HG03571 (cell line): Measurements from ENCODE around the gene DNAJC21.
"Not testable (repeated sequence)": the region's sequence is repeated elsewhere in the genome, so short reads cannot be mapped to it uniquely, and the experiment has no call there.

Experiments
- ATAC-seq: cut with Tn5 transposase; IDR thresholded peaks from one replicate; pipeline ENCODE4 v1.9.1; 2021; ENCODE audit not compliant: unreplicated experiment

Gene DNAJC21

DNA sequence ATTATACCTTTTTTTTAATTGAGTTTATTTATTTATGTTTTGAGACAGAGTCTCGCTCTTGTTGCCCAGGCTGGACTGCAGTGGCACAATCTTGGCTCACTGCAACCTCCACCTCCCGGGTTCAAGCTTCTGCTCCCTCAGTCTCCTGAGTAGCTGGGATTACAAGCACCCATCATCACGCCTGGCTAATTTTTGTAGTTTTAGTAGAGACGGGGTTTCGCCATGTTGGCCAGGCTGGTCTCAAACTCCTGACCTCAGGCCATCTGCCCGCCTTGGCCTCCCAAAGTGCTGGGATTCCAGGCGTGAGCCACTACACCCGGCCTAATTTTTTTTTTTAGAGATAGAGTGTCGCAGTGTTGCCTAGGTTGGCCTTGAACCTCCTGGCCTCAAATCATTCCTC lies 6.1 kb upstream of the DNAJC21 start:
- not testable (repeated sequence) for ATAC-seq

GRCh38 chr5:34923694-34924461 lies 5.5 kb upstream of the DNAJC21 start:
- peak; percentile 65 for ATAC-seq

DNA sequence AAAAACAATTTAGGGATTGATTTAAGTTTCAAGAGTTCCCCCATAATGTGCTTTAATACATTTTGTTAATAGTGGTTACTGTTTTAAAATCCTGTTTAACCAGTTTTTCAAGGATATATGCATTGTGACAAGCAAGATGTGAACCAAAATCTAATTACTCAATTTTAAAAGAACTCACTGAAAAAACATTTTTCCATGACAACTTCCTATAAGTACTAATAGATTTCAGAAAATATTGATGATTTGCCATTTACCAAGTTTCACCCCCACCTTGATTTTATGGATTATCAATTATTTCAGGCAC lies 4.9 kb upstream of the DNAJC21 start:
- ATAC-seq: no peak

GRCh38 chr5:34926318-34926888 lies 3.0 kb upstream of the DNAJC21 start:
- ATAC-seq: no peak

- no peak for ATAC-seq
Measured at GRCh38 chr5:34927785-34928184, 1.6 kb upstream of the DNAJC21 start.

DNA sequence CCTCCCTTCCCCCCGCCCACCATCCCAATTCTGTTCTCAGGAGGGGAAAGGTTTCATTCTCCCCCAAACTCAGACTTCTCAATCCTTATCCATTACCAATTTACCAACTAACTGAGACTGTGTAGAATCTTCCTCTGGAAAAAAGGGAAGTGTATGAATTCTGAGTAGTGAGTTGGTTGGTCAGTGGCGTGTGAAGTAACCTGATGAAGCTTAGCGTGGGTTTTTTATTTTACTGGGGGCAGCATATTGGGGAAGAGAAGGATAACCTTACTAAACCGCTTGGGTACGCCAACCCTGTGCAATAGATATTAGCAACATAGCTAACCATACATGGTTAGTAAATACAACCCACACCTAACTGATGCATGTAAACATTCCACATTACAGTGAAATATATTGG lies 1.1 kb upstream of the DNAJC21 start:
- ATAC-seq: no peak

GRCh38 chr5:34929720-34930461 lies 532 bp downstream of the DNAJC21 start:
- ATAC-seq: peak; percentile 67

DNA sequence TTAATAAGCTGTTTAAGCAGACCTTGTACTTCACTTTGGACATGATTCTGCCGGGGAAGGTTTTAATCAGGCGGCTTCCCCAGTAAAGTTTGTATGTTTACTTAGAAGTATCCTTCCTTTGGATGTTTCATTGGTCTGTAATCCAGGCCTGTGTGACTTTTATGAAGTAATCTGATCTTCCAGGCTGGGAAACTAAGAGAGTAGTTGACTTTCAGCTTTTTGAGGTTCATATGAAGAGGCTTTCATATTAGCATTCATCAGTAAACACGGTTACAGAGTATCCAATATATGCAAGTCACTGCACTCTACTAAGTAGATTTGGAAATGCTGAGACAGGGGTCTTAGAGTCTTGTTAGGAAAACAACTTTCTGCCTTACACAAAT lies 1.1 kb downstream of the DNAJC21 start:
- no peak for ATAC-seq

DNA sequence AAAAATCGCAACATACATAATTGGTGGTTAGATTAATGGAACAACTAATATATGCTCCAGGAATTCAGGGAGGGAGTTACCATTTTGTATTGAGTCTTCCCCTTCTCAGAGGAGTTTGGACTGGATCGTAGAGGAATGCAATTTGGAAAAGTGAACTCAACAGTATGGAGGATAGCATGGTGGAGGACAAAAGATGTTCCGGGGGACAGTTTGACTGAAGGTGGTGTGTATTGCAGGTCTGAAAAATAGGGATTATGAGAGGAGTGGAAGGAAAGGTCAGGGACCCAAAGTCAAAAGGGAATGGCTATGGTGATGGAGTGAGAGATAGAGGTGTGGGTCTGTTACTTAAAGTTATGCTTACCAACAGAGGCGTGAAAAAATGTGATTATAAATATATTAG lies 1.5 kb downstream of the DNAJC21 start:
- no peak for ATAC-seq

DNA sequence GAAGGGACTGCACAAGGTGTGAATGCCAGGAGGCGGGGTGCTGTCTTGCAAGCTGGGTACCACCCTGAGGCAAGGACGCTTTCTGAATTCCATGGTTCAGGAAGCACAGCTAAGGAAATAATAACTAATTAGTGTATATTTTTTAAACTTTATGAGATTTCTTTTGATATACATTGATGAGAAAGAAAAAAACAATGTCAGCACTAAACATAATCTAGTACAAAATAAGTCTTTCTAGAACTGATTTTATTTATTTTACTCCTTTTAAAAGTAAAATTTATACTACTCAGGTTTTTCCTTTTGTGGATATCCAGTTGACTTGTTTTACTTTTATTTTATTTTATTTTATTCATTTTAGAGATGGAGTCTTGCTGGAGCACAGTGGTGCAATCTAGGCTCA lies 3.6 kb downstream of the DNAJC21 start:
- ATAC-seq: no peak

DNA sequence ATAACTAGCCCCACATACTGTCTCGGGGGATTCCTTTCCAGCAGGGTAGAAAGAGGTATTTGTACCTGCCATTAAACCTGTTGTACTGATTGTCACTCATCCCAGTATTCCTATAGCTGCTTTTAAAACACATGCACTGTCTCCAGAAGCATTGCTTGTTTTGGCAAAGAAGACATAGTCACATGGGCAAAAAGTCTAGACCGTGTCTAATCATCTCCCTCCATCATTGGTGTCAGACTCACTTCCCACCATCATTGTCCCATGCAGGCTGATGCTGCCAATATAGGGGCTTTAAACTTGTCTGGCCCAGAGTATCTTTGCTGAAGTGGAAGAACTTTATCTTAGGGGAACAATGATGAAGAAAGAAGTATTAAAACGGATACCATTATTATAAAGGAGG lies 12.6 kb downstream of the DNAJC21 start:
- no peak for ATAC-seq

DNA sequence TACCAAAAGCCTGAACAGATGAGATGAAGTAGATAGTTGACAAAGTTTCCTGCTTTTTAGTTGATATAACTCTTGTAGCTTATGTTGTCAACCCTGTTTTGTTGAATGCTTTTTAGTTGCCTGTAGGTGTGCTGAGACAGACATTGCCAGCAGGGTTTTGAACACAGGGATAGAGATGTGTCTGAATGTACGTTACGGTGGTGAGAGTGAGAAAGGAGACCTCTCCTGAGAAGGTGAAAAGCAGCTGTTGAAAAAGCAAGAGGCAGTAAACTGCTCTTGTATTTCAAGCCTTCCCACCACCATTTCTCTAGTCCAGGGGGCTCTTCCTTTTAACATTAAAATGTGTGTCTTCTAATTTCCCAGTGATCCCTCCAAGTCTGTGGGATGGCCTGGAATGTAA lies 14.7 kb downstream of the DNAJC21 start:
- ATAC-seq: no peak

GRCh38 chr5:34944460-34945047 lies 15.2 kb downstream of the DNAJC21 start:
- no peak for ATAC-seq

DNA sequence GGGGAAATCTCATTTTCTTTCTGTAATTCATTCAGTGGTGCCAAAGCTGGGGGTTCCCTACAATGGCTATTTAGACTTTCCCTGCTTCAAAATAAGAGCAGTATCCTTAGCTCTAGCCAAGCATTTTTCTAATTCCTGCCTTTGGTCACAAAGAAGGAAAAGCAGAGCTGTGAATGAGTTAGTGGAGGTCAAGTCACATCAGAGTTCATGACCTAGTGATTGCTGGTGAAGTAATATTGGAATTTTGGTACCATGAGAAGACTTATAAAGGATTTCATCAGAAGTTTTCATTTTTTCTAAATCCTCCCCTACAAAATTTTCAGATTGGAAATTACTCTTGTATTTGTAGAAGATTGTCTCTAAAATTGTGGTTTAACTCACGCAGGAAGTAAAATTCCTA lies 28.0 kb downstream of the DNAJC21 start:
- ATAC-seq: no peak

DNA sequence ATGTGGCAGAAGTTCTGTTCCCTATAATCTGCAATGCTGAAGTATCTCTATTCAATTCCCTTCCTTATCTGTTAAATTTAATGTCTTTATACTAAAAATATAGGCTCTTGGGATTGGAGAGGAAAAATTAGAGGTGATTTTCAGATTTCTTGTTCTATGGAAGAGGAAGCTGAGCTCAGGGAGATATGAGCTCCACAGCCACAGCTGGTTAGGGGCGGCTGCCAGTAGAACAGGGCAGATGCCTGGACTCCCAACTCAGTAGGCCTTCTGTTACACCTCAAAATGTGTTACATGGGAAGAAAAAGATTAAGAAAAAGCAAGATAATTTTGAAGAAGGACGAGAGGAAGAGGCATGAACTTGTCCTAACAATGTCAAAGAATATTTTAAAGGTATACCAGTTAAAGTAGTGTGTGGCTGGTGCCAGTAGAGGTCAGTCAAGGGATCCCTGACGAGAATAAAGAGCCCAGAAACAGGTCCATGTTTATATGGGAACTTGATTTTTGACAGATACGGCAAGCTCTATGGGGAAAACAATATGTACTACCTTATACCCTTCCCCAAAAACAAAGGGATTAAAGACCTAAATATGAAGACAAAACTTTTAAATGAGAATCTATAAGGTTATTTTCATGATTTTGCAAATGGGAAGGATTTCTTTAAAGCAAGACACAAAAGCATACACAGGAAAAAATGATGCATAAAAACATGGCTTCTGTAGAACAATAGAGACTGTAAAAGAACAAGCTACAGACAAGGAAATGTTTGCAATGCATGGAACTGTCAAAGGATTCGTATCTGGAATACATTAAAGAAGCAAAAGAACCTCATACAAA lies 28.7 kb downstream of the DNAJC21 start:
- no peak for ATAC-seq

- ATAC-seq: peak; percentile 94
Measured at GRCh38 chr5:34959323-34959722, 30.0 kb downstream of the DNAJC21 start.

- ATAC-seq: no peak
Measured at GRCh38 chr5:34967540-34967939, 38.2 kb downstream of the DNAJC21 start.

DNA sequence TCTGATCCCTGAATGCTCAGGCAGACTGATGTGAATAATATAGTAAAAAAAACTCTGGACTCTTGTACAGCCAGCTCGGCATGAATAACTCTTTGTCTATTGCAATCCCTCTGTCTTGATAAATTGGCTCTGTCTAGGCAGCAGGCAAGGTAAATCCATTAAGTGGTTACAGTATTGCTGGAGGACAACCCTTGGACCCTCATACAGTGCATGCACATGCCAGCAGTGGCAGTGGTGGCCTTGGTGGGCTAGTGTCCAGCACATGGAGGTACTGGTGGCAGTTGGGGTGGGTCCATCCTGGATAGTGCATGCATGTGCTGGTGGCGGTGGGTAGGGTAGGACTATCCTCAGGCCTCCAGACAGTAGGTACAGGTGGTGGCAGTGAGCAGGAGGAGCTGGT lies 38.9 kb downstream of the DNAJC21 start:
- ATAC-seq: no peak

GRCh38 chr5:34970552-34970951 lies 41.2 kb downstream of the DNAJC21 start:
- no peak for ATAC-seq

DNA sequence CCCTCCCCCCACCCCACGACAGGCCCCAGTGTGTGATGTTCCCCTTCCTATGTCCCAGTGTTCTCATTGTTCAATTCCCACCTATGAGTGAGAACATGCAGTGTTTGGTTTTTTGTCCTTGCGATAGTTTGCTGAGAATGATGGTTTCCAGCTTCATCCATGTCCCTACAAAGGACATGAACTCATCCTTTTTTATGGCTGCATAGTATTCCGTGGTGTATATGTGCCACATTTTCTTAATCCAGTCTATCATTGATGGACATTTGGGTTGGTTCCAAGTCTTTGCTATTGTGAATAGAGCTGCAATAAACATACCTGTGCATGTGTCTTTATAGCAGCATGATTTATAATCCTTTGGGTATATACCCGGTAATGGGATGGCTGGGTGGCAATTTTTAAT lies 42.3 kb downstream of the DNAJC21 start:
- ATAC-seq: not testable (repeated sequence)

GRCh38 chr5:34976347-34976746 lies 47.0 kb downstream of the DNAJC21 start:
- ATAC-seq: no peak
